ENCODE results near the gene PDGFRB. TPM values are rescaled to one million over a fixed set of nuclear protein-coding genes. Genes with fewer than 3 reads are reported as not detected.

The PDGFRB gene
- total and polyA plus RNA-seq, 2 donors (not counting 1 experiment from before 2014, with no cell fraction given): 231 to 347 TPM

DNA sequence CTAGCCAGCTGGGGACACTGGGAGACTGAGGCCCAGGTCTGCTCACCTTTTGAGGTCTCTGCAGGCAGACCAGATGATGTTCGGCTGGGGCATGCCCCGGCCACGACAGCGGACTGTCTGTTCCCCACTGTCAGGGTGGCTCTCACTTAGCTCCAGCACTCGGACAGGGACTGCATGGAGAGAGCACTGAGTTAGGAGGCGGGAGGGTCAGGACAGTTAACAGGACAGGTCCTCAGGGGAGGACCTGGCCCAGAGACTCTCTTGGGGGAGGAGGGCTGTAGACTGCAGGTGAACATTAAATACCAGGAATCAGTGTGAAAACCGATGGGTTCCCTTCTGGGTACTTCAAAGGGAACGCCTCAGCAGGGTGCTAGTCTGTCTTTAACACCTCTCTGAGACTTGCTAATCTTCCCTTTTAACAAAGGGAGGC, 25.1 kb downstream of the PDGFRB start:
- no peak for DNase-seq (ENCODE audit: low read depth in 2 of 2)
- Histone ChIP-seq H3K9ac (ENCODE audit: insufficient read depth, low read length) (no peak overlapping the region), H4K20me1 (ENCODE audit: control insufficient read depth, extremely low read depth, insufficient read depth, low read length) (no peaks in the 10 kb centered on the region), H3K36me3 (ENCODE audit: control insufficient read depth, insufficient read depth, low read length) (peaks cover 58% of the 10 kb centered on the region), H3K4me3 (replicated peaks in 1 of 4; ENCODE audit: control extremely low read depth in 1 of 4, insufficient read depth in 1 of 4, low read depth in 3 of 4, low read length in 4 of 4) (no peak overlapping the region), H3K4me1 (ENCODE audit: control insufficient read depth, extremely low read depth, insufficient read depth, low read length) (peaks cover 48% of the 10 kb centered on the region), H3K79me2 (ENCODE audit: control insufficient read depth, insufficient read depth, low read length) (peaks cover 31% of the 10 kb centered on the region), H3K27ac (ENCODE audit: insufficient read depth, low read length) (peak overlapping the region; percentile 36), H3K27me3 (ENCODE audit: control insufficient read depth, insufficient read depth, low read length) (no peaks in the 10 kb centered on the region), H3K4me2 (ENCODE audit: extremely low read depth, insufficient read depth, low read length) (no peak overlapping the region), H3K9me3 (ENCODE audit: control insufficient read depth, insufficient read depth, low read depth, low read length) (no peaks in the 10 kb centered on the region), H2AFZ (ENCODE audit: low read length) (no peak overlapping the region)
- no peak for TF ChIP-seq EZH2 (IDR thresholded peaks at IDR 0.05; ENCODE audit: low read length, missing control alignments)
- TF ChIP-seq, protein P1, sequence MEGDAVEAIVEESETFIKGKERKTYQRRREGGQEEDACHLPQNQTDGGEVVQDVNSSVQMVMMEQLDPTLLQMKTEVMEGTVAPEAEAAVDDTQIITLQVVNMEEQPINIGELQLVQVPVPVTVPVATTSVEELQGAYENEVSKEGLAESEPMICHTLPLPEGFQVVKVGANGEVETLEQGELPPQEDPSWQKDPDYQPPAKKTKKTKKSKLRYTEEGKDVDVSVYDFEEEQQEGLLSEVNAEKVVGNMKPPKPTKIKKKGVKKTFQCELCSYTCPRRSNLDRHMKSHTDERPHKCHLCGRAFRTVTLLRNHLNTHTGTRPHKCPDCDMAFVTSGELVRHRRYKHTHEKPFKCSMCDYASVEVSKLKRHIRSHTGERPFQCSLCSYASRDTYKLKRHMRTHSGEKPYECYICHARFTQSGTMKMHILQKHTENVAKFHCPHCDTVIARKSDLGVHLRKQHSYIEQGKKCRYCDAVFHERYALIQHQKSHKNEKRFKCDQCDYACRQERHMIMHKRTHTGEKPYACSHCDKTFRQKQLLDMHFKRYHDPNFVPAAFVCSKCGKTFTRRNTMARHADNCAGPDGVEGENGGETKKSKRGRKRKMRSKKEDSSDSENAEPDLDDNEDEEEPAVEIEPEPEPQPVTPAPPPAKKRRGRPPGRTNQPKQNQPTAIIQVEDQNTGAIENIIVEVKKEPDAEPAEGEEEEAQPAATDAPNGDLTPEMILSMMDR (conservative IDR thresholded peaks at IDR 0.05 in 1 of 2, IDR thresholded peaks at IDR 0.05 in 1 of 2; ENCODE audit: low read depth in 1 of 2, low read length in 2 of 2): no peak

DNA sequence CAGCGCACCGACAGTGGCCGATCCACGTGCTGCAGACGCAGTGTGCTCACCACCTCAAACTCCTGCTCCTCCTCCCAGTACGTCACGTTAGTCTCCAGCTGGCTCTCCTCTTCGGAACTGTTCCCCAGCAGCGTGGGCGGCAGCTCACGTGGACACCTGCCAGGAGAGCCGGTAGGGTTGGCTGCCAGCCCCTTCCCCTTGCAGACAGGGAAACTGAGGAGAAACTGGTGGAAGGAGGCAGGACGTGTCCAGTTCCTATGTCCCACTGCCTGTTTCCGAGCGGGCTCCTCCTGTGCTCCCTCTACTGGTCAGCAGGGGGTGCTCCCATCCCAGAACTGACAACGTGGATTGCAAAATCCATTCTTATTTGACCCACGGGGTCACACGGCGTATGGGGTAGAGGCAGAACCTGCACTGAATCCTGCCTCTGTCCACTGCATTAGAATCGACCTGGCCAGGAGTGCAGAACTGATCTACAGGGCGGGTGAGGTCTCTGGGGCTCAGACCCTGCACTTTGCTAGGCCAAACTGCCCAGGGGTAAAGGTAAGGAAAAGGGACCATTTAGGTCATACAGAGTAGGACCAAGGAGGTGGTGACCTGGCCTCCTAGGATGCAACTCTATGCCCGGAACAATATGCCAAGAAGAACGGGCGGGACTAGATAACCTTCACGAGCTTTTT, 25.7 kb downstream of the PDGFRB start:
- TF ChIP-seq, protein P1 (conservative IDR thresholded peaks at IDR 0.05 in 1 of 2, IDR thresholded peaks at IDR 0.05 in 1 of 2; ENCODE audit: low read depth in 1 of 2, low read length in 2 of 2): peak; percentile 95 to 97
- no peak for TF ChIP-seq EZH2 (IDR thresholded peaks at IDR 0.05; ENCODE audit: low read length, missing control alignments)
- Histone ChIP-seq H3K9me3 (ENCODE audit: control insufficient read depth, insufficient read depth, low read depth, low read length) (no peaks in the 10 kb centered on the region), H3K4me2 (ENCODE audit: extremely low read depth, insufficient read depth, low read length) (no peak overlapping the region), H3K9ac (ENCODE audit: insufficient read depth, low read length) (no peak overlapping the region), H3K27me3 (ENCODE audit: control insufficient read depth, insufficient read depth, low read length) (no peaks in the 10 kb centered on the region), H3K27ac (ENCODE audit: insufficient read depth, low read length) (peak overlapping the region; percentile 46), H2AFZ (ENCODE audit: low read length) (no peak overlapping the region), H3K36me3 (ENCODE audit: control insufficient read depth, insufficient read depth, low read length) (peaks cover 59% of the 10 kb centered on the region), H4K20me1 (ENCODE audit: control insufficient read depth, extremely low read depth, insufficient read depth, low read length) (no peaks in the 10 kb centered on the region), H3K4me1 (ENCODE audit: control insufficient read depth, extremely low read depth, insufficient read depth, low read length) (peaks cover 43% of the 10 kb centered on the region), H3K4me3 (replicated peaks in 1 of 4; ENCODE audit: control extremely low read depth in 1 of 4, insufficient read depth in 1 of 4, low read depth in 3 of 4, low read length in 4 of 4) (no peak overlapping the region), H3K79me2 (ENCODE audit: control insufficient read depth, insufficient read depth, low read length) (peaks cover 26% of the 10 kb centered on the region)
- peak; percentile 52 to 84 for DNase-seq (ENCODE audit: low read depth in 2 of 2)

DNA sequence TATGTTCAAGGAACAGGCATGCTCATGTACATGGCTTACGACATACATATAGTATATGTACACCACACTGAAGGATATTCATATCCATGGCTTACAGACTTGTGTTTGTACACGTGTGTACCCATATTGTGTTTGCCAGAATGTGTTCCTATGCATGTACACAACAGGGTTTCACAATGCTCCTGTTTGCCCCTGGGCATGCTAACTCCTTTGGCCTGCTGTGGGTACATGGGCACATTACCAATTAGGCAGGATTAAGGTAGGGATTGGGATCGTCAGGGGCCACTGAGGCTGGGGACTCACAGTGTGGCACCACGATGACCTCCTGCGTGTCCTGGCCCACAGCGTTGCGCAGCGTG, 26.2 kb downstream of the PDGFRB start:
- Histone ChIP-seq H3K4me3 (replicated peaks in 1 of 4; ENCODE audit: control extremely low read depth in 1 of 4, insufficient read depth in 1 of 4, low read depth in 3 of 4, low read length in 4 of 4) (no peak overlapping the region), H3K4me2 (ENCODE audit: extremely low read depth, insufficient read depth, low read length) (no peak overlapping the region), H3K79me2 (ENCODE audit: control insufficient read depth, insufficient read depth, low read length) (peaks cover 21% of the 10 kb centered on the region), H2AFZ (ENCODE audit: low read length) (no peak overlapping the region), H3K9me3 (ENCODE audit: control insufficient read depth, insufficient read depth, low read depth, low read length) (no peaks in the 10 kb centered on the region), H4K20me1 (ENCODE audit: control insufficient read depth, extremely low read depth, insufficient read depth, low read length) (no peaks in the 10 kb centered on the region), H3K27me3 (ENCODE audit: control insufficient read depth, insufficient read depth, low read length) (no peaks in the 10 kb centered on the region), H3K27ac (ENCODE audit: insufficient read depth, low read length) (peak overlapping the region; percentile 46), H3K36me3 (ENCODE audit: control insufficient read depth, insufficient read depth, low read length) (peaks cover 58% of the 10 kb centered on the region), H3K4me1 (ENCODE audit: control insufficient read depth, extremely low read depth, insufficient read depth, low read length) (peaks cover 38% of the 10 kb centered on the region), H3K9ac (ENCODE audit: insufficient read depth, low read length) (no peak overlapping the region)
- DNase-seq (ENCODE audit: low read depth in 2 of 2): no peak
- TF ChIP-seq, protein P1 (conservative IDR thresholded peaks at IDR 0.05 in 1 of 2, IDR thresholded peaks at IDR 0.05 in 1 of 2; ENCODE audit: low read depth in 1 of 2, low read length in 2 of 2): no peak
- no peak for TF ChIP-seq EZH2 (IDR thresholded peaks at IDR 0.05; ENCODE audit: low read length, missing control alignments)

All from fibroblast of lung (primary cell).